Measurements from ENCODE around the gene RPGRIP1.

DNA sequence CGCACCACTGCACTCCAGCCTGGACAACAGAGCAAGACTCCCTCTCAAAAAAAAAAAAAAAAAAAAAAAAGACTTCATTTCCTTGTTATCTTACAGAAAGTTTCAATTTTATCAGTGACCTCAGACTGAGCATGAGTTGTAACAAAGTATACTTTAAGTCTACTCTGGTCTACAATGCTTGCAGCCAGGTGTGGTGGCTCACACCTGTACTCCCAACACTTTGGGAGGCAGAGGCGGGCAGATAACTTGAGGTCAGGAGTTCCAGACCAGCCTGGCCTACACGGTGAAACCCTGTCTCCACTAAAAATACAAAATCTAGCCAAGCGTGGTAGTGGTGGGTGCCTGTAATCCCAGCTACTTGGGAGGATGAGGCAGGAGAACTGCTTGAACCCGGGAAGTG, 28.7 kb upstream of the RPGRIP1 start:
- TF ChIP-seq, protein P1, sequence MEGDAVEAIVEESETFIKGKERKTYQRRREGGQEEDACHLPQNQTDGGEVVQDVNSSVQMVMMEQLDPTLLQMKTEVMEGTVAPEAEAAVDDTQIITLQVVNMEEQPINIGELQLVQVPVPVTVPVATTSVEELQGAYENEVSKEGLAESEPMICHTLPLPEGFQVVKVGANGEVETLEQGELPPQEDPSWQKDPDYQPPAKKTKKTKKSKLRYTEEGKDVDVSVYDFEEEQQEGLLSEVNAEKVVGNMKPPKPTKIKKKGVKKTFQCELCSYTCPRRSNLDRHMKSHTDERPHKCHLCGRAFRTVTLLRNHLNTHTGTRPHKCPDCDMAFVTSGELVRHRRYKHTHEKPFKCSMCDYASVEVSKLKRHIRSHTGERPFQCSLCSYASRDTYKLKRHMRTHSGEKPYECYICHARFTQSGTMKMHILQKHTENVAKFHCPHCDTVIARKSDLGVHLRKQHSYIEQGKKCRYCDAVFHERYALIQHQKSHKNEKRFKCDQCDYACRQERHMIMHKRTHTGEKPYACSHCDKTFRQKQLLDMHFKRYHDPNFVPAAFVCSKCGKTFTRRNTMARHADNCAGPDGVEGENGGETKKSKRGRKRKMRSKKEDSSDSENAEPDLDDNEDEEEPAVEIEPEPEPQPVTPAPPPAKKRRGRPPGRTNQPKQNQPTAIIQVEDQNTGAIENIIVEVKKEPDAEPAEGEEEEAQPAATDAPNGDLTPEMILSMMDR (IDR thresholded peaks at IDR 0.05; ENCODE audit: borderline replicate concordance, extremely low read depth, low read length, poor library complexity, severe bottlenecking) = no peak
- TF ChIP-seq EZH2 (IDR thresholded peaks at IDR 0.05; ENCODE audit: borderline replicate concordance, low read depth, low read length, severe bottlenecking) = no peak

Measured in DND-41 (cell line).